DOHH2 (cell line): ENCODE data around the gene EGR2.

ENCODE experiments used
- CTCF ChIP-seq: fragments of 200-600 bp; sonication (generic); IDR thresholded peaks from one replicate; pipeline ENCODE4 v1.5.1; 2014; ENCODE audit warnings: antibody characterized with exemption, mild to moderate bottlenecking, low read depth, low read length; ENCODE audit not compliant: poor library complexity, severe bottlenecking
- EZH2phosphoT487 ChIP-seq: fragments of 200-600 bp; sonication (generic); IDR thresholded peaks from 2 replicates; pipeline ENCODE4 v1.6.1; 2017; ENCODE audit warnings: borderline replicate concordance, mild to moderate bottlenecking, antibody characterized with exemption, low read length, moderate library complexity, mixed read lengths

GRCh38 chr10:62795100-62795499, 21.1 kb downstream of the EGR2 start:
- no peak for TF ChIP-seq CTCF
- no peak for TF ChIP-seq EZH2phosphoT487
